Uterus (tissue), 2 donors: Measurements from ENCODE around the gene SAMD9L.

Experiments used
- CTCF ChIP-seq, 4 experiments: fragments of 200-600 bp in 2 of 4; fragments of 450-650 bp in 2 of 4; sonication (generic) in 2 of 4; IDR thresholded peaks; one replicate each; pipeline ENCODE4 v1.5.1; 2016 to 2019; ENCODE audit warnings: antibody characterized with exemption in 4 of 4, mild to moderate bottlenecking in 2 of 4, moderate library complexity in 1 of 4
- POLR2A ChIP-seq, 2 donors: fragments of 450-650 bp; IDR thresholded peaks; one replicate each; pipeline ENCODE4 v1.6.1; 2016; ENCODE audit warnings: antibody characterized with exemption in 2 of 2, mild to moderate bottlenecking in 1 of 2, moderate library complexity in 1 of 2

- no peak for TF ChIP-seq CTCF (IDR thresholded peaks at IDR 0.05)
- no peak for TF ChIP-seq POLR2A (IDR thresholded peaks at IDR 0.05)
Observed at GRCh38 chr7:93132216-93132615, 16.0 kb downstream of the SAMD9L start.
